Measurements from ENCODE around the gene FA2H.
"Not testable (repeated sequence)": the region's sequence is repeated elsewhere in the genome, so short reads cannot be mapped to it uniquely, and the experiment has no call there.

The FA2H gene

GRCh38 chr16:74774223-74775139, at the start of gene FA2H:
FA2H (minus strand) TSS chr16:74774820; CDS start chr16:74774755, 65 bp downstream.
- Histone ChIP-seq H3K9me3 (ENCODE audit: control insufficient read depth, insufficient read depth, low read length) (no peaks in the 10 kb centered on the region), H3K27me3 (ENCODE audit: control insufficient read depth, insufficient read depth, low read length) (peaks cover 7% of the 10 kb centered on the region; the same call in 1 of the 2 replicates), H3K27ac (ENCODE audit: low read length) (no peak within 1 kb of the TSS), H3K36me3 (ENCODE audit: control insufficient read depth, insufficient read depth, low read length) (no peaks in the 10 kb centered on the region), H3K4me1 (ENCODE audit: control insufficient read depth, insufficient read depth, low read length) (peaks cover 1% of the 10 kb centered on the region; the same call in 1 of the 2 replicates), H3K4me3 (ENCODE audit: low read length) (peak within 1 kb of the TSS; percentile 34; the same call in 1 of the 2 replicates)
- DNase-seq (ENCODE audit: low read depth, low spot score) = no peak
- WGBS (ENCODE audit: insufficient coverage, insufficient read length) = no CpG with 5 or more reads among the region's 94 CpGs

GRCh38 chr16:74817851-74818250, 43.2 kb upstream of the FA2H start:
- Histone ChIP-seq H3K36me3 (ENCODE audit: control insufficient read depth, insufficient read depth, low read length) (no peaks in the 10 kb centered on the region), H3K9me3 (ENCODE audit: control insufficient read depth, insufficient read depth, low read length) (no peaks in the 10 kb centered on the region), H3K4me3 (ENCODE audit: low read length) (no peak overlapping the region), H3K27ac (ENCODE audit: low read length) (no peak overlapping the region), H3K4me1 (ENCODE audit: control insufficient read depth, insufficient read depth, low read length) (no peaks in the 10 kb centered on the region), H3K27me3 (ENCODE audit: control insufficient read depth, insufficient read depth, low read length) (no peaks in the 10 kb centered on the region)
- no peak for DNase-seq (ENCODE audit: low read depth, low spot score)
- WGBS (ENCODE audit: insufficient coverage, insufficient read length) = no CpG with 5 or more reads among the region's 7 CpGs

GRCh38 chr16:74813109-74813641, 38.6 kb upstream of the FA2H start:
- Histone ChIP-seq H3K27me3 (ENCODE audit: control insufficient read depth, insufficient read depth, low read length) (peaks cover 4% of the 10 kb centered on the region; the same call in 1 of the 2 replicates), H3K4me1 (ENCODE audit: control insufficient read depth, insufficient read depth, low read length) (no peaks in the 10 kb centered on the region), H3K36me3 (ENCODE audit: control insufficient read depth, insufficient read depth, low read length) (no peaks in the 10 kb centered on the region), H3K9me3 (ENCODE audit: control insufficient read depth, insufficient read depth, low read length) (no peaks in the 10 kb centered on the region; the same call in 1 of the 2 replicates), H3K4me3 (ENCODE audit: low read length) (no peak overlapping the region), H3K27ac (ENCODE audit: low read length) (no peak overlapping the region)
- WGBS (ENCODE audit: insufficient coverage, insufficient read length) = no CpG with 5 or more reads among the region's 25 CpGs
- DNase-seq (ENCODE audit: low read depth, low spot score) = peak; percentile 88

- no CpG with 5 or more reads among the region's 2 CpGs for WGBS (ENCODE audit: insufficient coverage, insufficient read length)
- Histone ChIP-seq H3K36me3 (ENCODE audit: control insufficient read depth, insufficient read depth, low read length) (no peaks in the 10 kb centered on the region), H3K4me3 (ENCODE audit: low read length) (no peak overlapping the region), H3K9me3 (ENCODE audit: control insufficient read depth, insufficient read depth, low read length) (peaks cover 2% of the 10 kb centered on the region; the same call in 1 of the 2 replicates), H3K4me1 (ENCODE audit: control insufficient read depth, insufficient read depth, low read length) (no peaks in the 10 kb centered on the region), H3K27ac (ENCODE audit: low read length) (no peak overlapping the region), H3K27me3 (ENCODE audit: control insufficient read depth, insufficient read depth, low read length) (peaks cover 4% of the 10 kb centered on the region; the same call in 1 of the 2 replicates)
- DNase-seq (ENCODE audit: low read depth, low spot score) = no peak
Observed at GRCh38 chr16:74811911-74812310, 37.3 kb upstream of the FA2H start.

GRCh38 chr16:74811216-74811615, 36.6 kb upstream of the FA2H start:
- H3K4me3 ChIP-seq (ENCODE audit: low read length); DNase-seq (ENCODE audit: low read depth, low spot score); H3K9me3 ChIP-seq (ENCODE audit: control insufficient read depth, insufficient read depth, low read length); H3K4me1 ChIP-seq (ENCODE audit: control insufficient read depth, insufficient read depth, low read length); H3K27me3 ChIP-seq (ENCODE audit: control insufficient read depth, insufficient read depth, low read length); H3K36me3 ChIP-seq (ENCODE audit: control insufficient read depth, insufficient read depth, low read length); H3K27ac ChIP-seq (ENCODE audit: low read length): not testable (repeated sequence)
- no CpG with 5 or more reads among the region's 1 CpG for WGBS (ENCODE audit: insufficient coverage, insufficient read length)

GRCh38 chr16:74807052-74807646, 32.5 kb upstream of the FA2H start:
- 100% methylated on average over 1 of the region's 7 CpGs for WGBS (ENCODE audit: insufficient coverage, insufficient read length)
- DNase-seq (ENCODE audit: low read depth, low spot score) = no peak
- no peaks in the 10 kb centered on the region for H3K36me3 ChIP-seq (ENCODE audit: control insufficient read depth, insufficient read depth, low read length)

GRCh38 chr16:74800216-74800871, 25.7 kb upstream of the FA2H start:
- H3K27ac ChIP-seq (ENCODE audit: low read length) = no peak overlapping the region
- H3K4me3 ChIP-seq (ENCODE audit: low read length) = no peak overlapping the region
- H3K9me3 ChIP-seq (ENCODE audit: control insufficient read depth, insufficient read depth, low read length) = no peaks in the 10 kb centered on the region
- 100% methylated on average over 1 of the region's 2 CpGs for WGBS (ENCODE audit: insufficient coverage, insufficient read length)
- H3K4me1 ChIP-seq (ENCODE audit: control insufficient read depth, insufficient read depth, low read length) = no peaks in the 10 kb centered on the region
- no peaks in the 10 kb centered on the region for H3K27me3 ChIP-seq (ENCODE audit: control insufficient read depth, insufficient read depth, low read length)
- H3K36me3 ChIP-seq (ENCODE audit: control insufficient read depth, insufficient read depth, low read length) = no peaks in the 10 kb centered on the region
- DNase-seq (ENCODE audit: low read depth, low spot score) = no peak

More at GRCh38 chr16:74807052-74807646, 32.5 kb upstream of the FA2H start:
- no peak overlapping the region for H3K27ac ChIP-seq (ENCODE audit: low read length)
- H3K4me1 ChIP-seq (ENCODE audit: control insufficient read depth, insufficient read depth, low read length) = no peaks in the 10 kb centered on the region
- H3K4me3 ChIP-seq (ENCODE audit: low read length) = no peak overlapping the region
- H3K27me3 ChIP-seq (ENCODE audit: control insufficient read depth, insufficient read depth, low read length) = peaks cover 3% of the 10 kb centered on the region; the same call in 1 of the 2 replicates
- H3K9me3 ChIP-seq (ENCODE audit: control insufficient read depth, insufficient read depth, low read length) = peaks cover 2% of the 10 kb centered on the region; the same call in 1 of the 2 replicates

- WGBS (ENCODE audit: insufficient coverage, insufficient read length) = no CpG with 5 or more reads among the region's 1 CpG
- H3K4me1 ChIP-seq (ENCODE audit: control insufficient read depth, insufficient read depth, low read length) = no peaks in the 10 kb centered on the region
- H3K27me3 ChIP-seq (ENCODE audit: control insufficient read depth, insufficient read depth, low read length) = no peaks in the 10 kb centered on the region
- H3K4me3 ChIP-seq (ENCODE audit: low read length) = no peak overlapping the region
- H3K27ac ChIP-seq (ENCODE audit: low read length) = no peak overlapping the region
- H3K9me3 ChIP-seq (ENCODE audit: control insufficient read depth, insufficient read depth, low read length) = no peaks in the 10 kb centered on the region; the same call in 1 of the 2 replicates
- no peak for DNase-seq (ENCODE audit: low read depth, low spot score)
- H3K36me3 ChIP-seq (ENCODE audit: control insufficient read depth, insufficient read depth, low read length) = no peaks in the 10 kb centered on the region
Observed at GRCh38 chr16:74797414-74797813, 22.8 kb upstream of the FA2H start.

- H3K4me1 ChIP-seq (ENCODE audit: control insufficient read depth, insufficient read depth, low read length) = no peaks in the 10 kb centered on the region
- WGBS (ENCODE audit: insufficient coverage, insufficient read length) = no CpG with 5 or more reads among the region's 2 CpGs
- no peaks in the 10 kb centered on the region for H3K36me3 ChIP-seq (ENCODE audit: control insufficient read depth, insufficient read depth, low read length)
- H3K4me3 ChIP-seq (ENCODE audit: low read length) = no peak overlapping the region
- no peak overlapping the region for H3K27ac ChIP-seq (ENCODE audit: low read length)
- DNase-seq (ENCODE audit: low read depth, low spot score) = no peak
- H3K9me3 ChIP-seq (ENCODE audit: control insufficient read depth, insufficient read depth, low read length) = no peaks in the 10 kb centered on the region; the same call in 1 of the 2 replicates
- no peaks in the 10 kb centered on the region for H3K27me3 ChIP-seq (ENCODE audit: control insufficient read depth, insufficient read depth, low read length)
Observed at GRCh38 chr16:74795104-74795503, 20.5 kb upstream of the FA2H start.

GRCh38 chr16:74794668-74795067, 20.0 kb upstream of the FA2H start:
- H3K4me3 ChIP-seq (ENCODE audit: low read length) = no peak overlapping the region
- no peaks in the 10 kb centered on the region; the same call in 1 of the 2 replicates for H3K9me3 ChIP-seq (ENCODE audit: control insufficient read depth, insufficient read depth, low read length)
- H3K4me1 ChIP-seq (ENCODE audit: control insufficient read depth, insufficient read depth, low read length) = no peaks in the 10 kb centered on the region
- no CpG with 5 or more reads among the region's 2 CpGs for WGBS (ENCODE audit: insufficient coverage, insufficient read length)
- no peaks in the 10 kb centered on the region for H3K27me3 ChIP-seq (ENCODE audit: control insufficient read depth, insufficient read depth, low read length)
- H3K36me3 ChIP-seq (ENCODE audit: control insufficient read depth, insufficient read depth, low read length) = no peaks in the 10 kb centered on the region
- no peak overlapping the region for H3K27ac ChIP-seq (ENCODE audit: low read length)
- DNase-seq (ENCODE audit: low read depth, low spot score) = no peak
